ENCODE results near the gene HAO2.

Gene HAO2

GRCh38 chr1:119429687-119430086, 61.1 kb downstream of the HAO2 start:
- DNase-seq (ENCODE audit: extremely low read depth in 1 of 2, low read depth in 1 of 2) = no peak

GRCh38 chr1:119430486-119430885, 61.9 kb downstream of the HAO2 start:
- DNase-seq (ENCODE audit: extremely low read depth in 1 of 2, low read depth in 1 of 2) = no peak

- DNase-seq (ENCODE audit: extremely low read depth in 1 of 2, low read depth in 1 of 2) = no peak
Observed at GRCh38 chr1:119431836-119432235, 63.3 kb downstream of the HAO2 start.

GRCh38 chr1:119435052-119435451, 66.5 kb downstream of the HAO2 start:
- no peak for DNase-seq (ENCODE audit: extremely low read depth in 1 of 2, low read depth in 1 of 2)

- no peak for DNase-seq (ENCODE audit: extremely low read depth in 1 of 2, low read depth in 1 of 2)
Observed at GRCh38 chr1:119438761-119439160, 70.2 kb downstream of the HAO2 start.

- DNase-seq (ENCODE audit: extremely low read depth in 1 of 2, low read depth in 1 of 2) = no peak
Observed at GRCh38 chr1:119440721-119441307, 72.2 kb downstream of the HAO2 start.

GRCh38 chr1:119442756-119443155, 74.2 kb downstream of the HAO2 start:
- no peak for DNase-seq (ENCODE audit: extremely low read depth in 1 of 2, low read depth in 1 of 2)

All from stimulated activated CD8-positive, alpha-beta memory T cell treated with anti-CD3 and anti-CD28 coated beads, Interleukin-7, amount 100 ng/mL, for 48 hours (primary cell).